22Rv1 (cell line): ENCODE measurements around the gene SGCD.

ENCODE experiments used
- H3K27ac ChIP-seq: fragments of 450-650 bp; 2 replicates; pipeline ENCODE4 v1.5.1; 2017
- ZFX ChIP-seq: fragments of 450-650 bp; IDR thresholded peaks from 2 replicates; pipeline ENCODE4 v1.6.1; 2017; ENCODE audit warnings: antibody characterized with exemption, borderline replicate concordance
- TF ChIP-seq, protein P1 (sequence below): fragments of 450-650 bp; IDR thresholded peaks from 2 replicates; pipeline ENCODE4 v1.5.1; 2017; ENCODE audit warnings: mild to moderate bottlenecking

SGCD gene

DNA sequence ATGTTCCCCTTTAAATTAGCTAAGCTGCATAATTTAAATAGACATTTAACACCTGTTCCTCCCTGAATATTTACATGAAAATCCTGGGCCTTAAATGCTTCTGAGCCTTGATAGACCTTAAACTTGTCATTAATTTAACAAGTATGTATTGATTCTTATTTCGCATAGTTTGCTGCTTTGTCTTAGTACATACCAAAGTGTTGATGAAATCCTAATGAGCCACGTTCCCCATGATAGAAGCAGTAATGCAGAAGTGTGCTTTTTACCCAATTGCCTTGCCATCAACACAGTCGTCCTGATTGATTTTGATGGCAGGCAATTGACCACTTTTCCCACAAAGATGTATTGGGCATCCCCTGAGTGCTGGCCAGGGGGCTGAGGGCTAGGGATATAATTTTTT lies 213.5 kb downstream of the SGCD start:
- H3K27ac ChIP-seq: no peak overlapping the region
- no peak for TF ChIP-seq ZFX
- TF ChIP-seq, protein P1, sequence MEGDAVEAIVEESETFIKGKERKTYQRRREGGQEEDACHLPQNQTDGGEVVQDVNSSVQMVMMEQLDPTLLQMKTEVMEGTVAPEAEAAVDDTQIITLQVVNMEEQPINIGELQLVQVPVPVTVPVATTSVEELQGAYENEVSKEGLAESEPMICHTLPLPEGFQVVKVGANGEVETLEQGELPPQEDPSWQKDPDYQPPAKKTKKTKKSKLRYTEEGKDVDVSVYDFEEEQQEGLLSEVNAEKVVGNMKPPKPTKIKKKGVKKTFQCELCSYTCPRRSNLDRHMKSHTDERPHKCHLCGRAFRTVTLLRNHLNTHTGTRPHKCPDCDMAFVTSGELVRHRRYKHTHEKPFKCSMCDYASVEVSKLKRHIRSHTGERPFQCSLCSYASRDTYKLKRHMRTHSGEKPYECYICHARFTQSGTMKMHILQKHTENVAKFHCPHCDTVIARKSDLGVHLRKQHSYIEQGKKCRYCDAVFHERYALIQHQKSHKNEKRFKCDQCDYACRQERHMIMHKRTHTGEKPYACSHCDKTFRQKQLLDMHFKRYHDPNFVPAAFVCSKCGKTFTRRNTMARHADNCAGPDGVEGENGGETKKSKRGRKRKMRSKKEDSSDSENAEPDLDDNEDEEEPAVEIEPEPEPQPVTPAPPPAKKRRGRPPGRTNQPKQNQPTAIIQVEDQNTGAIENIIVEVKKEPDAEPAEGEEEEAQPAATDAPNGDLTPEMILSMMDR: no peak

DNA sequence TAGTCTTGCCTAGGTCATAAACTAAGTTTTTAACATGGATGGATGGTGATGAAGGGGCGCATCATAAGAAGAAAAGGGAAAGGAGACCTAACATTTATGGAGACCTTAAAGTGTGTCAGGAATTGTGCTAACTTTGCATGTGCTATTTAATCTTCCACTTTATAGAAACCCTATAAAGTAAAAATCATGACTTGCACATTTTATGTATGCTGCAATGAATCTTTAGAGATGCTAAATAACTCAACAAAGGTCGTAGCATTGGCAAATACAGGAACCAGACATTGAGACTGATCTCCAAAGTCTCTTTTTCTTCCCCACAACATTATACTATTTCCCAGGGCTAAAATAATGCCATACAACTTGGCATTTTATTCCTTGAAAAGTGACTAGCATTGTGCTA lies 214.6 kb downstream of the SGCD start:
- TF ChIP-seq, protein P1: no peak
- TF ChIP-seq ZFX: no peak
- H3K27ac ChIP-seq: no peak overlapping the region

DNA sequence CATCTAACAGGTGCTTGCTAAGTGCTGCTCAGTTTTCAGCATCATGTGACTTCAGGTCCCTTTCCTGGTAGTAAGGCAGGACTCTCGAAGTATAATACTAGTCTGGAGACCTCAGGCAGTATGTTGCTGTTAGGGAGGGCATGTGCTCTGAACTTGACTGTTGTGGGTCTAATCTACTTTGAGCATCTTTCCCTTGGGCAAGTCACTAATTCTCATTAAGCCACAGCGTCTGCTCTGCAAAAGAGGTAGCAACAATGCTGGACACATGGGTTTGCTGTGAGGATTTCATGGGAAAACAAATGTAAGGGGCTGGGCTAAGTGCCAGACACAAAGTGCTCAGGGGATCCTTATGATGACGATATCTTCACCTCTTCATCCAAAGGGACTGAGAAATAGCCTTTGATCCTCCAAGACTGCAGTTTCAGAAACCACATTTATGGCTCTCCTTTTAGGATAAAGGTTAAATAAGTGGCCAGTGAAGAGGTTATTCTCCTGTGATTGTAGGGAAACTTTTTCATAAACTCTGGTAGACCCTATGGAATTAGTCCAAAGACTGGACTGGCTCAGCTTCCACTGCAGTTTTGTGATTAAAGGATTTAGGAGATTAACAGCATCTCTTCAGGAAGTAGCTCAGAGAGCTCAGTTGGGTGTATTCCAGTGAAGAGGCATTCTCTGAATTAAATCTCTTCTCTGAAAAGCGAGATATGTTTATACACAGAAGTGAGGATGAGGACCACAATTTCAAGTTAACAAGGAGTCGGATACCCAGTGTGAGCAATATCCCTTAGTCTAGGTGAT lies 216.6 kb downstream of the SGCD start:
- H3K27ac ChIP-seq: no peak overlapping the region
- TF ChIP-seq ZFX: no peak
- TF ChIP-seq, protein P1: no peak

DNA sequence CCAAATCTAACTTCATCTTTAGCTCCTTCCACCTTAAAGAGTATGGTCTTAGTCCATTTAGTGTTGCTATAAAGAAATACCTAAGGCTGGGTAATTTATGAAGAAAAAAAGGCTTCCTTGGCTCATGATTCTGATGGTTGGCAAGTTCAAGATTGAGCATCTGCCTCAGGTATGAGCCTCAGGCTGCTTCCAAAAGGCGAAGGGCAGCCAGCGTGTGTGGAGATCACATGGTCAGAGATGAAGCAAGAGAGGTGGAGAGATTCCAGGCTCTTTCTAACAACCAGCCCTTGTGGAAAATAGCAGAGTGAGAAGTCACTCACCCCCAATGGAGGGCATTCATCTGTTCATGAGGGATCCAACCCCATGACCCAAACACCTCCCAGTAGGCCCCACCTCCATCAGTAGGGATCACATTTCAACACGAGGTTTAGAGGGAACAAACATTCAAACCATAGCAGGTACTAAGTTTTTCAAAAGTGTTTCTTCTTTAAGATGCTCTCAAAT lies 225.9 kb downstream of the SGCD start:
- no peak for TF ChIP-seq ZFX
- TF ChIP-seq, protein P1: no peak

DNA sequence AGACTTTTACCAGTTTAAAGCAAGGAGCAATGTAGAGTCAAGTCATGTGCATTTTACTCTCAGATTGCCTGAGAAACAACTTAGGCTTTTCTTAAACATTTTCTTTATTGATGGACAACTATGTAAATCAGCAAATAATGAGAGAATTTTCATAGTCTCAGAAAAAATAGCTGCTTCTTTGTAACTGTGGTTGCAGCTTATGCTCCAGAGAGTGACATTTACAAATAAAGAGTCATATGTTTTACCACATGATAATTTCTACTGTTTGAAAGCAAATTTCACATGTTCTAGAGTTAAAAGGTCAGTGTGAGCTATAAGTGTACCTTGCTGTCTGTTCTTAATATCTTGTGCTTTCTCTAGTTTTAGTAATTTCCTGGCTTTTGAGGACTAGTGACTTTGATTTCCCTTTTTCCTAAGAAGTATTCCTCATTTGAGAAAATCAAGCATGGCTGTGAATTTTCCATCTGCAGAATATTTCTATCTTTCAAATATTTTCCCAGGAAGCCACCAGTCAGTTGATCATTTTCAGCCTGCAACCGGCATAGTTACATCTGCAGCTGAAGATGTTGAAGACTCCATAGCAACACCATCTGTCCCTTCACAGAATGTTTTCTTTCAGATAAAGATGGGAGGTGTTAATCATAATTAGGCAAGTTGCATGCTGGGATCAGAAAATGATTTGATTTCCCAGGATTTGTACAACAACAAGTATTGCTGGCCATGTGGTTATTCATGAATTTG lies 229.9 kb downstream of the SGCD start:
- no peak overlapping the region for H3K27ac ChIP-seq

More for the DNA sequence above, 225.9 kb downstream of the SGCD start:
- no peak overlapping the region for H3K27ac ChIP-seq

DNA sequence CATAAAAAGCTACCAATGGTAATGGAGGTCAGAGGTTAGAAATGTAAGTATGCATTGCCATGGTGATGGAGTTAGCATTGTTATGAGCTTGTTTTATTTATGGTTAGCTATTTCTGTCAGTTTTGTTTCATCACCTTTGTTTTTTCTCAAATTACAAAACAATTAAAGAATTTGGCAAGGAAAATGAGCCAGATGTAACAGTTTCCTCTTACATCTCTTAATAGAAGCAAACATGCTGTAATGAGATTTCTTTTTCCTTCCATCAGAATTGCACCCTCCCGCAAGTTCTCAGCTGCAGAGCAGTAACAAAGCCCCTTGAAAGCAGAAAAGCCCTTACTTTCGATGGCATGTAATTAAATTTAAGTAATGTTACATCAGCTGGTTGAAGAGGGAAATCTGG lies 233.0 kb downstream of the SGCD start:
- no peak overlapping the region for H3K27ac ChIP-seq
- TF ChIP-seq, protein P1: no peak
- no peak for TF ChIP-seq ZFX

More for the DNA sequence above, 229.9 kb downstream of the SGCD start:
- TF ChIP-seq, protein P1: no peak
- no peak for TF ChIP-seq ZFX

DNA sequence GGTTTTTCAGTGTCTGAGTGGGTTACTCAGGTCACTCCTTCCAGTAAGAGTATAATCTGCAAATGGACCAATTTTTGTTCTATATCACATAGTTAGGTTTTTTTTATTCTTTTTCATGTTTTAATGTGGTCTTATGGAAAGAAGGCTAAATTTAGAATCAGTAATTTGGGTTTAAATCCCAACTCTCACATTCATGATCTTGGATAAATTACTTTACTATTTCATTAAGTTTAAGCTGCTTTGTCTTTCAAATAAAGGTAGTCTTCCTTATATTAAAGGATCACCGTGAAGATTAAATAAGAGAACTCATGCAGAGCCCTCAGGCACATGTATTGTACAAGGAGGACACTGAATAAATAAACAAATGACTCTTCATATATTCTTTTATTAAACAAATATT lies 234.7 kb downstream of the SGCD start:
- TF ChIP-seq, protein P1: no peak
- TF ChIP-seq ZFX: no peak
- H3K27ac ChIP-seq: no peak overlapping the region
